ENCODE measurements around the gene OR13C8. TPM values are rescaled to one million over a fixed set of nuclear protein-coding genes. Genes with fewer than 3 reads are reported as not detected.
"Not testable (repeated sequence)": the region's sequence is repeated elsewhere in the genome, so short reads cannot be mapped to it uniquely, and the experiment has no call there.

Gene OR13C8, protein sequence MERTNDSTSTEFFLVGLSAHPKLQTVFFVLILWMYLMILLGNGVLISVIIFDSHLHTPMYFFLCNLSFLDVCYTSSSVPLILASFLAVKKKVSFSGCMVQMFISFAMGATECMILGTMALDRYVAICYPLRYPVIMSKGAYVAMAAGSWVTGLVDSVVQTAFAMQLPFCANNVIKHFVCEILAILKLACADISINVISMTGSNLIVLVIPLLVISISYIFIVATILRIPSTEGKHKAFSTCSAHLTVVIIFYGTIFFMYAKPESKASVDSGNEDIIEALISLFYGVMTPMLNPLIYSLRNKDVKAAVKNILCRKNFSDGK
- not detected for total RNA-seq

- no peaks in the 10 kb centered on the region for H3K27me3 ChIP-seq (ENCODE audit: control insufficient read depth in 3 of 3, insufficient read depth in 3 of 3, low read length in 3 of 3)
- no peaks in the 10 kb centered on the region for H3K4me1 ChIP-seq (ENCODE audit: control insufficient read depth in 3 of 3, insufficient read depth in 3 of 3, low read length in 3 of 3)
- H3K36me3 ChIP-seq (ENCODE audit: control insufficient read depth in 3 of 3, insufficient read depth in 3 of 3, low read length in 3 of 3), result no peaks in the 10 kb centered on the region
- H3K9me3 ChIP-seq (ENCODE audit: control insufficient read depth in 3 of 3, low read length in 3 of 3), result peaks cover 0 to 2% (median 0%) of the 10 kb centered on the region in 3 donors
- no peak within 1 kb of the TSS for H3K4me3 ChIP-seq (ENCODE audit: low read length in 3 of 3)
- H3K9ac ChIP-seq (ENCODE audit: low read depth in 1 of 3, low read length in 3 of 3), result no peak within 1 kb of the TSS
- no peak within 1 kb of the TSS for H3K27ac ChIP-seq (ENCODE audit: low read depth, low read length)
Observed at GRCh38 chr9:104568868-104569267, at the start of gene OR13C8. Gene OR13C8, plus strand, starts transcription at chr9:104569168. Its CDS starts 0 bp downstream, at chr9:104569168.

DNA sequence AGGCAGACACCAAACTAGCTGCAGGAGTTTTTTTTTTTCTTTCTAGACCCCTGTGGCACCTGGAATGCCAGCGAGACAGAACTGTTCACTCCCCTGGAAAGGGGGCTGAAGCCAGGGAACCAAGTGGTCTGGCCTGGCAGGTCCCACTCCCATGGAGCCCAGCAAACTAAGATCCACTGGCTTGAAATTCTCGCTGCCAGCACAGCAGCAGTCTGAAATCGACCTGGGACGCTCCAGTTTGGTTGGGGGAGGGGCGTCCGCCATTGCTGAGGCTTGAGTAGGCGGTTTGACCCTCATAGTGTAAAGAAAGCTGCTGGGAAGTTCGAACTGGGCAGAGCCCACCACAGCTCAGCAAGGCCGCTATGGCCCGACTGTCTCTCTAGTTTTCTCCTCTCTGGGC lies 48.7 kb upstream of the OR13C8 start:
- not testable (repeated sequence) for H3K9me3 ChIP-seq (ENCODE audit: control insufficient read depth in 3 of 3, low read length in 3 of 3); H3K36me3 ChIP-seq (ENCODE audit: control insufficient read depth in 3 of 3, insufficient read depth in 3 of 3, low read length in 3 of 3); H3K4me1 ChIP-seq (ENCODE audit: control insufficient read depth in 3 of 3, insufficient read depth in 3 of 3, low read length in 3 of 3); H3K9ac ChIP-seq (ENCODE audit: low read depth in 1 of 3, low read length in 3 of 3); H3K27ac ChIP-seq (ENCODE audit: low read depth, low read length); H3K27me3 ChIP-seq (ENCODE audit: control insufficient read depth in 3 of 3, insufficient read depth in 3 of 3, low read length in 3 of 3); H3K4me3 ChIP-seq (ENCODE audit: low read length in 3 of 3)

DNA sequence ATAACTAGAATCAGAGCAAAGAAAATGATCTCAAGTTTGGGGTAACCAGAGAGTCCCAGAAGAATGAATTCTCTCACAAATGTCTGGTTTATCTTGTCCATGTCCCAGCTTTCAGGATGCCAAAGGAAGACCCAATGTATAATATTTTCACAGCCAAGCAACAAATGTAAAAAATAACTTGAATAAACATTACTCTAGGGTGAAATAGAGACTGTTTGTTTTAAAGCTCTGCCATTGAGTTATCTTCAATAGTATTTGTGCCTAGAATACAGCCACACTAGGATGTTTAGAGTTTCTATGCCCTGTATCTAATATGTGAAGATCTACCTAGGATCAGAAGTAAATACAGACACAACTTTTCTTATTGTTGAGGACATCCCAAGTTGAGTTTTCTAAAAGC lies 41.9 kb upstream of the OR13C8 start, which contains the start of gene OR13C4:
OR13C4 (minus strand) TSS at position 101 of the 400 bp plus-strand sequence; CDS start at position 101, 0 bp downstream.
- Histone ChIP-seq H3K9ac (ENCODE audit: low read depth in 1 of 3, low read length in 3 of 3) (no peak within 1 kb of the TSS), H3K36me3 (ENCODE audit: control insufficient read depth in 3 of 3, insufficient read depth in 3 of 3, low read length in 3 of 3) (no peaks in the 10 kb centered on the region), H3K27ac (ENCODE audit: low read depth, low read length) (no peak within 1 kb of the TSS), H3K4me1 (ENCODE audit: control insufficient read depth in 3 of 3, insufficient read depth in 3 of 3, low read length in 3 of 3) (no peaks in the 10 kb centered on the region), H3K9me3 (ENCODE audit: control insufficient read depth in 3 of 3, low read length in 3 of 3) (no peaks in the 10 kb centered on the region), H3K4me3 (ENCODE audit: low read length in 3 of 3) (no peak within 1 kb of the TSS), H3K27me3 (ENCODE audit: control insufficient read depth in 3 of 3, insufficient read depth in 3 of 3, low read length in 3 of 3) (no peaks in the 10 kb centered on the region)

DNA sequence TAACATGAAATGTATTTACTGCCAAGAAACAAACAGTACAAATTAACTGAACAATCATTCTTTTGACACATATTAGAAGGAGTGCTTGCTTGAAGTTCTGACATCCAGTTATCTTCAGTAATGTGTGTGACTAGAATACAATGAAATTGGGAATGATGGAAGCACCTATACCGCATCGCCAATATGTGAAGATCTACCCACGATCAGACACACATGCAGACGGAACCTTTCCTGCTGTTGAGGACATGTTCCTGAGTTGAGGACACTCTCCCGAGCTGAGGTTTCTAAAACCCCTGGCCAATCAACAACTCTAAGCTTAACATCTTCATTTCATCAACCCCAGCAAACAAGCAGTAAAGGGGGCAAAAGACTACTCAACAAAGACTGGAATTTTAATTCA lies 32.2 kb upstream of the OR13C8 start, which contains the start of gene OR13C3:
OR13C3 (minus strand) TSS at position 101 of the 400 bp plus-strand sequence. CDS start 133 bp downstream, outside the sequence.
- H3K27me3 ChIP-seq (ENCODE audit: control insufficient read depth in 3 of 3, insufficient read depth in 3 of 3, low read length in 3 of 3), result no peaks in the 10 kb centered on the region

GRCh38 chr9:104539275-104539674 lies 29.7 kb upstream of the OR13C8 start:
- Histone ChIP-seq H3K27ac (ENCODE audit: low read depth, low read length) (no peak overlapping the region), H3K4me1 (ENCODE audit: control insufficient read depth in 3 of 3, insufficient read depth in 3 of 3, low read length in 3 of 3) (no peaks in the 10 kb centered on the region), H3K36me3 (ENCODE audit: control insufficient read depth in 3 of 3, insufficient read depth in 3 of 3, low read length in 3 of 3) (no peaks in the 10 kb centered on the region), H3K9ac (ENCODE audit: low read depth in 1 of 3, low read length in 3 of 3) (no peak overlapping the region), H3K4me3 (ENCODE audit: low read length in 3 of 3) (no peak overlapping the region), H3K27me3 (ENCODE audit: control insufficient read depth in 3 of 3, insufficient read depth in 3 of 3, low read length in 3 of 3) (no peaks in the 10 kb centered on the region), H3K9me3 (ENCODE audit: control insufficient read depth in 3 of 3, low read length in 3 of 3) (no peaks in the 10 kb centered on the region)

More for the DNA sequence above, 32.2 kb upstream of the OR13C8 start, which contains the start of gene OR13C3:
- H3K27ac ChIP-seq (ENCODE audit: low read depth, low read length), result no peak within 1 kb of the TSS
- no peaks in the 10 kb centered on the region for H3K4me1 ChIP-seq (ENCODE audit: control insufficient read depth in 3 of 3, insufficient read depth in 3 of 3, low read length in 3 of 3)
- H3K9ac ChIP-seq (ENCODE audit: low read depth in 1 of 3, low read length in 3 of 3), result no peak within 1 kb of the TSS
- no peaks in the 10 kb centered on the region for H3K36me3 ChIP-seq (ENCODE audit: control insufficient read depth in 3 of 3, insufficient read depth in 3 of 3, low read length in 3 of 3)
- H3K4me3 ChIP-seq (ENCODE audit: low read length in 3 of 3), result no peak within 1 kb of the TSS
- no peaks in the 10 kb centered on the region for H3K9me3 ChIP-seq (ENCODE audit: control insufficient read depth in 3 of 3, low read length in 3 of 3)

DNA sequence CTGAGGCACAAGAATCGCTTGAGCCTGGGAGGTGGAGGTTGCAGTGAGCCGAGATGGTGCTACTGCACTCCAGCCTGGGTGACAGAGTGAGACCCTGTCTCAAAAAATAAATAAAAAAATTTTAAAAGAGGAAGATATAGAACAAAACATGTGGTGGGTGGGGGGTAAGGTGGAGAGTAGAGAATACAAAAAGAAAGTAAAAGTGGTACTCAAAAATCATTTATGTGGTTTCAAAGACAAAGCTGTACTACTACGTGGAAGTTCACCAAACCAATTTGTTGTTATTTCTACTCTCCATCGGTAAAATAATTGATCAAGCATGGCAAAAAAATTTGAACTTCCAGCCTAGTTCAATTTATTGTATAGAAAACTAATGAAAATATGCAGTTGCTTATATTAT lies 24.3 kb upstream of the OR13C8 start:
- no peaks in the 10 kb centered on the region for H3K4me1 ChIP-seq (ENCODE audit: control insufficient read depth in 3 of 3, insufficient read depth in 3 of 3, low read length in 3 of 3)
- no peak overlapping the region for H3K9ac ChIP-seq (ENCODE audit: low read depth in 1 of 3, low read length in 3 of 3)
- no peaks in the 10 kb centered on the region for H3K27me3 ChIP-seq (ENCODE audit: control insufficient read depth in 3 of 3, insufficient read depth in 3 of 3, low read length in 3 of 3)
- no peaks in the 10 kb centered on the region for H3K9me3 ChIP-seq (ENCODE audit: control insufficient read depth in 3 of 3, low read length in 3 of 3)
- no peak overlapping the region for H3K4me3 ChIP-seq (ENCODE audit: low read length in 3 of 3)
- H3K36me3 ChIP-seq (ENCODE audit: control insufficient read depth in 3 of 3, insufficient read depth in 3 of 3, low read length in 3 of 3), result no peaks in the 10 kb centered on the region
- H3K27ac ChIP-seq (ENCODE audit: low read depth, low read length), result no peak overlapping the region

GRCh38 chr9:104553261-104553660 lies 15.7 kb upstream of the OR13C8 start:
- H3K4me1 ChIP-seq (ENCODE audit: control insufficient read depth in 3 of 3, insufficient read depth in 3 of 3, low read length in 3 of 3), result no peaks in the 10 kb centered on the region
- H3K9ac ChIP-seq (ENCODE audit: low read depth in 1 of 3, low read length in 3 of 3), result no peak overlapping the region
- H3K27me3 ChIP-seq (ENCODE audit: control insufficient read depth in 3 of 3, insufficient read depth in 3 of 3, low read length in 3 of 3), result no peaks in the 10 kb centered on the region
- no peak overlapping the region for H3K27ac ChIP-seq (ENCODE audit: low read depth, low read length)
- H3K4me3 ChIP-seq (ENCODE audit: low read length in 3 of 3), result no peak overlapping the region
- no peaks in the 10 kb centered on the region for H3K36me3 ChIP-seq (ENCODE audit: control insufficient read depth in 3 of 3, insufficient read depth in 3 of 3, low read length in 3 of 3)
- peaks cover 0 to 1% (median 0%) of the 10 kb centered on the region in 3 donors for H3K9me3 ChIP-seq (ENCODE audit: control insufficient read depth in 3 of 3, low read length in 3 of 3)

DNA sequence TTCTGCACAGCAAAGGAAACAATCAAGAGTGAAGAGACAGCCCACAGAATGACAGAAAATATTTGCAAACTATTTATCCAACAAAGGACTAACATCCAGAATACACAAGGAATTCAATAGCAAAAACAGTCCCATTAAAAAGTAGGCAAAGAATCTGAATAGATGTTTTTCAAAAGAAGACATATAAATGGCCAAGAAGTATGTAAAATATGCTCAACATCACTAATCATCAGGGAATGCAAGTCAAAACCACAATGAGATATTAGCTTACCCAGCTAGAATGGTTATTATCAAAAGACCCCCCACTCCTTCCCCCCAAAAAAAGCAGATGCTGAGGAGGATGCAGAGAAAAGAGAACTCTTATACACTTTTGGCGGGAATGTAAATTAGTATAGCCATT lies 13.4 kb upstream of the OR13C8 start:
- Histone ChIP-seq H3K27me3 (ENCODE audit: control insufficient read depth in 3 of 3, insufficient read depth in 3 of 3, low read length in 3 of 3) (no peaks in the 10 kb centered on the region), H3K9me3 (ENCODE audit: control insufficient read depth in 3 of 3, low read length in 3 of 3) (peaks cover 0 to 1% (median 0%) of the 10 kb centered on the region in 3 donors), H3K9ac (ENCODE audit: low read depth in 1 of 3, low read length in 3 of 3) (no peak overlapping the region), H3K27ac (ENCODE audit: low read depth, low read length) (no peak overlapping the region), H3K4me3 (ENCODE audit: low read length in 3 of 3) (no peak overlapping the region), H3K36me3 (ENCODE audit: control insufficient read depth in 3 of 3, insufficient read depth in 3 of 3, low read length in 3 of 3) (no peaks in the 10 kb centered on the region), H3K4me1 (ENCODE audit: control insufficient read depth in 3 of 3, insufficient read depth in 3 of 3, low read length in 3 of 3) (no peaks in the 10 kb centered on the region)

- Histone ChIP-seq H3K9me3 (ENCODE audit: control insufficient read depth in 3 of 3, low read length in 3 of 3) (peaks cover 0 to 1% (median 0%) of the 10 kb centered on the region in 3 donors), H3K9ac (ENCODE audit: low read depth in 1 of 3, low read length in 3 of 3) (no peak overlapping the region), H3K4me3 (ENCODE audit: low read length in 3 of 3) (no peak overlapping the region), H3K4me1 (ENCODE audit: control insufficient read depth in 3 of 3, insufficient read depth in 3 of 3, low read length in 3 of 3) (no peaks in the 10 kb centered on the region), H3K27ac (ENCODE audit: low read depth, low read length) (no peak overlapping the region), H3K36me3 (ENCODE audit: control insufficient read depth in 3 of 3, insufficient read depth in 3 of 3, low read length in 3 of 3) (no peaks in the 10 kb centered on the region), H3K27me3 (ENCODE audit: control insufficient read depth in 3 of 3, insufficient read depth in 3 of 3, low read length in 3 of 3) (no peaks in the 10 kb centered on the region)
Observed at GRCh38 chr9:104556830-104557634, 11.9 kb upstream of the OR13C8 start.

- H3K27ac ChIP-seq (ENCODE audit: low read depth, low read length), result no peak overlapping the region
- no peaks in the 10 kb centered on the region for H3K27me3 ChIP-seq (ENCODE audit: control insufficient read depth in 3 of 3, insufficient read depth in 3 of 3, low read length in 3 of 3)
- H3K4me3 ChIP-seq (ENCODE audit: low read length in 3 of 3), result no peak overlapping the region
- no peaks in the 10 kb centered on the region for H3K36me3 ChIP-seq (ENCODE audit: control insufficient read depth in 3 of 3, insufficient read depth in 3 of 3, low read length in 3 of 3)
- H3K4me1 ChIP-seq (ENCODE audit: control insufficient read depth in 3 of 3, insufficient read depth in 3 of 3, low read length in 3 of 3), result no peaks in the 10 kb centered on the region
- no peaks in the 10 kb centered on the region for H3K9me3 ChIP-seq (ENCODE audit: control insufficient read depth in 3 of 3, low read length in 3 of 3)
- H3K9ac ChIP-seq (ENCODE audit: low read depth in 1 of 3, low read length in 3 of 3), result no peak overlapping the region
Observed at GRCh38 chr9:104564358-104564757, 4.6 kb upstream of the OR13C8 start.
